ENCODE results near the gene CCNF.

- no peak for TF ChIP-seq CTCF (IDR thresholded peaks at IDR 0.05)
- TF ChIP-seq EP300 (IDR thresholded peaks at IDR 0.05), result no peak
- TF ChIP-seq JUN (IDR thresholded peaks at IDR 0.05), result no peak
- TF ChIP-seq SMC3 (IDR thresholded peaks at IDR 0.05), result no peak
- no peak for TF ChIP-seq MAX (IDR thresholded peaks at IDR 0.05)
- TF ChIP-seq POLR2A (IDR thresholded peaks at IDR 0.05; ENCODE audit: low read length), result no peak
Observed at GRCh38 chr16:2490190-2491105, 61.2 kb downstream of the CCNF start.
